Retinal pigment epithelial cell (primary cell): ENCODE data around the gene CXCL3.

Experiments used
- DNase-seq: peaks from one replicate; pipeline ENCODE4 v3.0.0-alpha.2; 2010; ENCODE audit warnings: low read depth
- H3K4me3 ChIP-seq: 2 replicates; pipeline ENCODE4 v1.5.1; 2011; ENCODE audit warnings: mild to moderate bottlenecking, low read length, control low read depth, moderate library complexity
- CTCF ChIP-seq: conservative IDR thresholded peaks from 2 replicates; pipeline ENCODE4 v1.5.1; 2011; ENCODE audit warnings: low read depth, low read length, control low read depth, inconsistent platforms

The CXCL3 gene

DNA sequence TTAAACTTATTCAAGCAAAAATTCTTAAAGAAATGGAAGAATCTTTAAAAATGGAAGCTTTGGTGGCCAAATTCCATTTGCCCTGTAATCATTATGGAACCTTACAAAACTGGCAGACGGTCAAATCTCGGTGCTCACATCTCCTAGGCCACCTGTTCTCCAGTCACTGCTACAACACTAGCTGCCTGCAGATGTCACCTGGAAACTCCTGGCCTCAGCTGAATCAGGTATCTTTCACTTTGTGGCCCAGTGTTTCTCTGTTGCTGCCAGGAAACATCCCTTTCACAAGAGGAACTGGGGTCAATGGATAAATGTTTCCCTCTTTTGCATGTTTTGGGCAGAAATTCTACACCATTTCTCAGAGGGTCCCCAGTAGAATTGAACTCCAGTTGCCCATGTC lies 4.2 kb upstream of the CXCL3 start:
- no peak overlapping the region for H3K4me3 ChIP-seq
- no peak for TF ChIP-seq CTCF
- no peak for DNase-seq

- DNase-seq: no peak
- no peak overlapping the region for H3K4me3 ChIP-seq
These were observed 2.9 kb upstream of the CXCL3 start for GRCh38 chr4:74041418-74041817.

DNA sequence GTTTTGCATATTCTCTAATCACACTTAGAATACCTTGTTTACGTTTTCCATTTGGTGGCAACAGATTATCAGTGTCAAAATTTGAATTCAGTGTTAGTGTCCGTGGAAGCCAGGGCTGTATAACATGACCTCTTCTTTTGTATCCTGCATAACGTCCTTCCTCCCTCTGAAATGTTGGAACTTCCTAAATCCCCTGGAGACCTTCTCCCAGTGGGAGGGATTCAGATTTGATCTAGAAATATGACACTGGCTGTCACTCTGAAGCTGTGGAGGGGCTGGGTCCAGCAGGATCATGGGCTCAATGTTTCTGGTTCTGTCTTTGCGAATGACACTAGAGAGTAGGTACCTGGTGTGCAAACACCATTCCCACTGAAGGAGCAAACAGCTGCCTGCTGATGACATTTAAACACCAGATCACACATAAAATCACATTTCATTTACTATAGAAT lies 850 bp upstream of the CXCL3 start:
- no peak for DNase-seq
- peak overlapping the region; percentile 76 for H3K4me3 ChIP-seq
- no peak for TF ChIP-seq CTCF

More at GRCh38 chr4:74041418-74041817, 2.9 kb upstream of the CXCL3 start:
- no peak for TF ChIP-seq CTCF

DNA sequence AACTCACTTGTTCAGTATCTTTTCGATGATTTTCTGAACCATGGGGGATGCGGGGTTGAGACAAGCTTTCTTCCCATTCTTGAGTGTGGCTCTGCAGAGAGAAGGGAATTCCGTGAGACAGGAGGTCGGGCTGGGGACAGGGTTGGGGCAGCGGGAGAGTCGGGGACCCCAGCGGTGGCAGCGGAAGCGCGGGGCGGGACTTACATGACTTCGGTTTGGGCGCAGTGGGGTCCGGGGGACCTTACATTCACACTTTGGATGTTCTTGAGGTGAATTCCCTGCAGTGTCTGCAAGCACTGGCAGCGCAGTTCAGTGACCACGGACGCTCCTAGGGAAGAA lies 434 bp downstream of the CXCL3 start:
- peak overlapping the region; percentile 76 for H3K4me3 ChIP-seq
- DNase-seq: no peak
- TF ChIP-seq CTCF: peak; percentile 7

- H3K4me3 ChIP-seq: peak overlapping the region; percentile 76
- no peak for DNase-seq
- TF ChIP-seq CTCF: no peak
These were observed 1.2 kb downstream of the CXCL3 start for GRCh38 chr4:74037076-74037955.

DNA sequence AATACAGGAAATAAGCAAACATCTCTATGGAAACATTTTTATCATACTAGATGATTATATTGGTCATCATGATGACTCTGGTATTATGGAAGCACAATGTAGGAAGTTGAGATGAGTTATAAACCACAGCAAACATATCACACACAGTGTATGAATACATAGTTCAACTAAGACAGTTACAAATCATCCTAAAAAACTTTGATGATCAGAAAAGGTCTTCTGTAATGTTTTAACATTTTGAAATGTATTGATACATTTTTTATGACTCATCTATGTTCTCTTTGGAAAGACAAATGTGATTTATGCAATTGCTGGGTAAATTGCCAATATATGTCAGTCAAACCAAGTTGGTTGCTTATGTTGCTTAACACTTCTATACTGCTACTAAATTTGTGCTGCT lies 4.8 kb downstream of the CXCL3 start:
- DNase-seq: no peak
- no peak for TF ChIP-seq CTCF
- no peak overlapping the region for H3K4me3 ChIP-seq

- no peak for DNase-seq
- no peak overlapping the region for H3K4me3 ChIP-seq
- TF ChIP-seq CTCF: no peak
These were observed 6.4 kb downstream of the CXCL3 start for GRCh38 chr4:74032064-74032463.
